Stimulated activated memory B cell treated with anti-CD40 and anti-IgM and Interleukin-4, amounts not matched to agents 10 μg/mL and 1 μg/mL and 100 μg/mL, for 72 hours (primary cell): Measurements from ENCODE around the gene GUK1.
A peak's percentile ranks its signal among the peaks of the same experiment; 100 is the strongest.
"Not testable (repeated sequence)": the region's sequence is repeated elsewhere in the genome, so short reads cannot be mapped to it uniquely, and the experiment has no call there.

Source experiments
- ATAC-seq: fragments of 150-1000 bp; cut with Tn5 transposase; 2 replicates; pipeline ENCODE4 v1.10.0; 2021
- H3K27ac Mint-ChIP-seq: one replicate; pipeline ENCODE4 v1.8.0; 2022; ENCODE audit warnings: mild to moderate bottlenecking, mixed read lengths
- H3K27me3 Mint-ChIP-seq: one replicate; pipeline ENCODE4 v1.8.0; 2022; ENCODE audit warnings: mixed read lengths
- H3K36me3 Mint-ChIP-seq: one replicate; pipeline ENCODE4 v1.8.0; 2022; ENCODE audit warnings: mixed read lengths
- H3K4me1 Mint-ChIP-seq: one replicate; pipeline ENCODE4 v1.8.0; 2022; ENCODE audit warnings: mixed read lengths
- H3K4me3 Mint-ChIP-seq: one replicate; pipeline ENCODE4 v1.8.0; 2022; ENCODE audit warnings: mild to moderate bottlenecking, moderate library complexity, mixed read lengths
- H3K9me3 Mint-ChIP-seq: one replicate; pipeline ENCODE4 v1.8.0; 2022; ENCODE audit warnings: mixed read lengths

GUK1 gene

DNA sequence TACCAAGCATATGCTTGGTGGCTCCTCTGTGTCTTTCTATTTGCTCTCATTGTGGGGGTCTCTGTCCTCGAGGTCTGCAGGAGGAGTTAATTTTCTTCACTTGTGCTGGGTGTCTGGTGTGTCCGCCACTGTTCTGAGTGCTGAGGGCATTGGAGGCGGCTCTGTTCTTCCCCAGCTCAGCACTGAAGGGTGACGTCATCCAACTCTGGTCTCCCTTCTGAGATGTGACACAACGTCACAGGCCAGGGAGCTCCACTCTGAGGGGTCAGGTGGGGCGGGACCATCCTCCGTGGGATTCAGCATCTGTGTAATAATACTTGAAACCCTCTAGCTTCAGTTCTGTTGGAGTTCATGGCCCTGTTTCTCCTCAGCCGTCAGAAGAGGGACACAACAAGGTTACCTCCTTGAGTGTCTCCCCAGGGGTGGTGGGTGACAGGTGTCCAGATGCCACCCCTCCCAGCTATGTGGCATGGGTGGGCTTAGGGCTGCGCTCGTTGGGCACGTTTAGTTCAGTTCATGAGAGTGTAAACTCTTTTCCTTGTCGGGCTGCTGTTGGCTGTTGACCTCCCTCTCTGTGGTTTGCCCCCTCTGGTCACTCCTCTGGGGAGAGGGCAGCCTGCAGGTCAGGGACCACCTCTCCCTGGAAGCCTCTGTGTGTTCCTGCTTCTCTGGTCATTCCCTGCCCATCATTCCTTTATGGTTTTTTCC lies 28.6 kb downstream of the GUK1 start:
- Mint-ChIP-seq H3K36me3 (peaks cover 7% of the 10 kb centered on the region), H3K27ac (no peak overlapping the region), H3K4me1 (peaks cover 59% of the 10 kb centered on the region), H3K4me3 (no peak overlapping the region), H3K27me3 (no peaks in the 10 kb centered on the region), H3K9me3 (no peaks in the 10 kb centered on the region)
- no peak for ATAC-seq

DNA sequence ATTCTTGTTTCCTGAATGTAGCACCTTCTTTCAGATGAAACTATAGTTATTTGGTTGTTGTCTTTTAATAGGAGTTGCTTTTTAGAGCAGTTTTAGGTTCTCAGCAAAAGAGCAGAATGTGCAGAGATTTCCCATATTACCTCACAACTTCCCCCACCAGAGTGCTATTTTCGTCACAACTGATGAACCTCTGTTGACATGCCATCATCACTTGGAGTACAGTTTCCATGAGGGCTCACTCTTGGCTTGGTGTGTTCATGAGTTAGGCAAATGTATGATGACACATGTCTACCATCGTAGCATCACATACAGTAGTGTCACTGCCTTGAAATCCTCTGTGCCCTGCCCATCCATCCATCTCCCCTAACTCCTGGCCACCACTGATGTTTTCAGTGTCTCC lies 29.3 kb downstream of the GUK1 start:
- H3K27ac Mint-ChIP-seq: no peak overlapping the region
- H3K36me3 Mint-ChIP-seq: peaks cover 7% of the 10 kb centered on the region
- H3K9me3 Mint-ChIP-seq: no peaks in the 10 kb centered on the region
- peaks cover 55% of the 10 kb centered on the region for H3K4me1 Mint-ChIP-seq
- no peaks in the 10 kb centered on the region for H3K27me3 Mint-ChIP-seq
- H3K4me3 Mint-ChIP-seq: no peak overlapping the region
- no peak for ATAC-seq

GRCh38 chr1:228170666-228171065 lies 30.6 kb downstream of the GUK1 start:
- ATAC-seq: no peak
- Mint-ChIP-seq H3K27ac (no peak overlapping the region), H3K36me3 (peaks cover 7% of the 10 kb centered on the region), H3K4me3 (no peak overlapping the region), H3K9me3 (no peaks in the 10 kb centered on the region), H3K4me1 (peaks cover 47% of the 10 kb centered on the region), H3K27me3 (no peaks in the 10 kb centered on the region)

DNA sequence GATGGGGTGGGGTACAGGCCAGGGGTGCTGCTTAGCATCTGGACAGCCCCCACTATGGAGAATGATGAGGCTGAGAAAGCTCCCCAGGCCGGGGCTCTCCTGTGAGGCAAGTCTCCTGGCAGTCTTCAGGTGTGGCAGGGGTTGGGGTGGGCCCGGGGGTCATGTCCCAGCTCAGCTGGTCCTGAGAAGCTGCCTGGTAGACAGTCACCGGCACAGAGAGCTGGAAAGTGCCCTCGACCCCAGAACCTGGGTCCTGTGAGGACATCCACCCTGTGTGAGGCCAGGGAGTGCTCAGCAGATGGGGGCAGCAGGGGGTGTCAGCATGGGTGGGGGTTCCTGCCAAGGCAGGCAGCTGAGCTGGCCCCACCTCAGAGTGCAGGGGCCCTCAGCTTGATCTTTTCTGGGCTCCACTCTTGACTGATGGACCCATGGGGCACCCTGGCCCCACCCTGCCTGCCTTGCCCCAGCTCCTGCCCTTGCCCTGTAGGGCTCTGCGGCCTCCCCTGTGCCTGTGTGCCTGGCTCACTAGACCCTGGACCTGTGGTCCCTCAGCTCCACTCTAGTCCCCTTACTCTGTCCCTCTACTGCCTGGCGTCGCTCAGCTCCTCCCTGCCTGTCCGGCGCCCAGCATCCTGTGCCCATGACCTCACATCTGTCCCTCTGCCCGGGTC lies 31.3 kb downstream of the GUK1 start:
- Mint-ChIP-seq H3K27ac (peak overlapping the region; percentile 48), H3K4me1 (peaks cover 47% of the 10 kb centered on the region), H3K27me3 (no peaks in the 10 kb centered on the region), H3K4me3 (no peak overlapping the region), H3K9me3 (no peaks in the 10 kb centered on the region), H3K36me3 (peaks cover 7% of the 10 kb centered on the region)
- ATAC-seq: no peak

DNA sequence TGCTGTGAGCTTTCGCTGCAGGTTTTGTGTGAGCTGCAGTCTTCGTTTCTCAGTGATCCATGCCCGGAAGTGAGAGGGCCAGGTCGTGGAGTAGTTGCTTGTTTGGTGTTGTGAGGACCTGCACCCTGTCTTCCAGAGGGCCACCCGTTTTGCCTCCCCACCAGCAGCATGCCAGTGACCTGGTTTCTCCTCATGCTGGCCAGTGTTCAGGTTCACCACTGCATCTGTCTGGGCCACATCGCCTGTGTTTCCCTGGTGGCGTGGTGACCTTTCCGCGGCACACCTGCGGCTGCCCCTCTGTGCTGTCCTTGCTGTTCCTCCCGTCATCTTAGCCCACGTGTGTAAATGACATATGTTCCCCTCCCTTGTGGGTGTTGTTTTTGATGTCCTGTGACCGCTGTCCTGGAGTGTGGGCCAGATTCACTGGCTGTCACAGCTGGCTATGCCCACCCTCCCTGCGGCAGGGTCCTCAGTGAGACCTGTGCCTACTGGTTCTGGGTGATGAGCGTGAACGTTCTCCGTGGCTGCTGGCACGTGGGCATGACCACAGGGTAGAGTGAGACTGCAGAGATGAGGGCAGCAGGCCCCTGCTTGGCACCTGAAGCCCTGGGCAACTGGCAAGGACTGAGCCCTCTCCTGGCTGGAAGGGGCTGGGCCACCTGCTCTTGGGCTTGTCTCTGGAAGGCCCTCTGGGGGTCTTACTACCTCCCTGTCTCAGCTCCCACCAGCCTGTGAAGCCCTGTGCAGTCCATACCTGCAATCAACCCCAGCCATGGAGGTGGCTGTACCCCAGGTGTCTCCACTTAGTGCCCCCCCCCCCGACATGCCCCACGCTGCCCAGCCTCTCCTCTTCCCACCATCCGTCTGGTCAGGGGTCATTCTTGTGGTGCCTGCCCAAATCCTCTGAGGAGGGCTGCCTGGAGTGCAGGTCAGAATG lies 32.8 kb downstream of the GUK1 start:
- H3K4me1 Mint-ChIP-seq: peaks cover 37% of the 10 kb centered on the region
- no peak overlapping the region for H3K4me3 Mint-ChIP-seq
- H3K36me3 Mint-ChIP-seq: peaks cover 7% of the 10 kb centered on the region
- no peaks in the 10 kb centered on the region for H3K9me3 Mint-ChIP-seq
- H3K27me3 Mint-ChIP-seq: no peaks in the 10 kb centered on the region
- no peak for ATAC-seq
- H3K27ac Mint-ChIP-seq: no peak overlapping the region

GRCh38 chr1:228173528-228174481 lies 33.7 kb downstream of the GUK1 start:
- H3K27ac Mint-ChIP-seq, H3K4me3 Mint-ChIP-seq, H3K9me3 Mint-ChIP-seq, H3K27me3 Mint-ChIP-seq, ATAC-seq: not testable (repeated sequence)
- peaks cover 14% of the 10 kb centered on the region for H3K36me3 Mint-ChIP-seq
- H3K4me1 Mint-ChIP-seq: peaks cover 30% of the 10 kb centered on the region

DNA sequence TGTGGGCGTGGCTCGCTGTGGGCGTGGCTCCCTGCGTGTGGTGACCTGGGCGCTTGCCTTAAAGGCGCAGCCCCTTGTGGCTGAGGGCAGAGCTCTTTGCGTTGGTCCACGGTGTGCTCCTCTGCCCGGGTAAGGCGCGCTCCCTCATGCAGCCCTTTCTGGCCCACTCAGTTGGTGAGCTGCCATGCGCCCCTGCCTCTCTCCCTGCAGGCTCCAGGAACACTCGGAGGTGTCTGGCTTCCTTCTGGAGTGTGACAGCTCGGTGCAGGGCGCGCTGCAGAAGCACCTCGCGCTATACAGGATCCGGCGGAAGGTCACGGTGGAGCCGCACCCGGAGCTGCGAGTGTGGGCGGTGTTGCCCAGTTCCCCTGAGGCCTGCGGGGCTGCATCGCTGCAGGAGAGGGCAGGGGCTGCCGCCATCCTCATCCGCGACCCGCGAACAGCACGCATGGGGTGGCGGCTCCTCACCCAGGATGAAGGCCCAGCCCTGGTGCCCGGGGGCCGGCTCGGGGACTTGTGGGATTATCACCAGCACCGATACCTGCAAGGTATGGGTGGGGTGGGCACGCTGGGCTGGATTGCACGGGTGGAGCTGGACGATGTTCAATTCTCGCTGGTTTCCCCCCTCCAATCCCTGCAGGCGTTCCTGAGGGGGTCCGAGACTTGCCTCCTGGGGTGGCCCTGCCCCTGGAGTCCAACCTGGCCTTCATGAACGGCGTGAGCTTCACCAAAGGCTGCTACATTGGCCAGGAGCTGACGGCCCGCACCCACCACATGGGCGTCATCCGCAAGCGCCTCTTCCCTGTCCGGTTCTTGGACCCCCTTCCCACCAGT lies 34.6 kb downstream of the GUK1 start:
- H3K27ac Mint-ChIP-seq: no peak overlapping the region
- no peak for ATAC-seq
- no peak overlapping the region for H3K4me3 Mint-ChIP-seq
- H3K9me3 Mint-ChIP-seq: no peaks in the 10 kb centered on the region
- no peaks in the 10 kb centered on the region for H3K27me3 Mint-ChIP-seq
- peaks cover 14% of the 10 kb centered on the region for H3K36me3 Mint-ChIP-seq
- H3K4me1 Mint-ChIP-seq: peaks cover 21% of the 10 kb centered on the region

GRCh38 chr1:228175316-228176023 lies 35.4 kb downstream of the GUK1 start:
- Mint-ChIP-seq H3K4me1 (peaks cover 18% of the 10 kb centered on the region), H3K4me3 (no peak overlapping the region), H3K36me3 (peaks cover 14% of the 10 kb centered on the region), H3K9me3 (no peaks in the 10 kb centered on the region), H3K27ac (no peak overlapping the region), H3K27me3 (no peaks in the 10 kb centered on the region)
- no peak for ATAC-seq

GRCh38 chr1:228176024-228176395 lies 35.9 kb downstream of the GUK1 start:
- H3K27me3 Mint-ChIP-seq: no peaks in the 10 kb centered on the region
- H3K27ac Mint-ChIP-seq: no peak overlapping the region
- ATAC-seq: no peak
- peaks cover 14% of the 10 kb centered on the region for H3K36me3 Mint-ChIP-seq
- H3K4me3 Mint-ChIP-seq: no peak overlapping the region
- H3K4me1 Mint-ChIP-seq: peaks cover 18% of the 10 kb centered on the region
- no peaks in the 10 kb centered on the region for H3K9me3 Mint-ChIP-seq

- ATAC-seq: no peak
- H3K9me3 Mint-ChIP-seq: no peaks in the 10 kb centered on the region
- no peak overlapping the region for H3K27ac Mint-ChIP-seq
- H3K4me1 Mint-ChIP-seq: peaks cover 15% of the 10 kb centered on the region
- peaks cover 12% of the 10 kb centered on the region for H3K36me3 Mint-ChIP-seq
- H3K4me3 Mint-ChIP-seq: no peak overlapping the region
- no peaks in the 10 kb centered on the region for H3K27me3 Mint-ChIP-seq
These were observed 36.5 kb downstream of the GUK1 start for GRCh38 chr1:228176461-228177182.

GRCh38 chr1:228177183-228177475 lies 37.0 kb downstream of the GUK1 start:
- Mint-ChIP-seq H3K27me3 (no peaks in the 10 kb centered on the region), H3K36me3 (peaks cover 7% of the 10 kb centered on the region), H3K9me3 (no peaks in the 10 kb centered on the region), H3K4me1 (peaks cover 10% of the 10 kb centered on the region), H3K27ac (no peak overlapping the region), H3K4me3 (no peak overlapping the region)
- no peak for ATAC-seq

GRCh38 chr1:228177721-228178710 lies 37.9 kb downstream of the GUK1 start:
- no peaks in the 10 kb centered on the region for H3K27me3 Mint-ChIP-seq
- peaks cover 7% of the 10 kb centered on the region for H3K36me3 Mint-ChIP-seq
- peaks cover 1% of the 10 kb centered on the region for H3K4me1 Mint-ChIP-seq
- H3K4me3 Mint-ChIP-seq: no peak overlapping the region
- ATAC-seq: no peak
- no peaks in the 10 kb centered on the region for H3K9me3 Mint-ChIP-seq
- H3K27ac Mint-ChIP-seq: no peak overlapping the region
